Mononuclear cell (primary cell): ENCODE data around the gene SMPX. TPM values are rescaled to one million over a fixed set of nuclear protein-coding genes. Genes with fewer than 3 reads are reported as not detected.

Source experiments
- H3K27me3 ChIP-seq: 2 replicates; pipeline ENCODE4 v1.6.0; 2011; ENCODE audit warnings: low read length, control low read depth; ENCODE audit not compliant: insufficient read depth
- H3K4me1 ChIP-seq: 2 replicates; pipeline ENCODE4 v1.5.1; 2011; ENCODE audit warnings: mild to moderate bottlenecking, low read length, control low read depth; ENCODE audit not compliant: insufficient read depth
- H3K4me3 ChIP-seq: 2 replicates; pipeline ENCODE4 v1.5.1; 2011; ENCODE audit warnings: mild to moderate bottlenecking, low read length, moderate library complexity
- H3K9me3 ChIP-seq: 2 replicates; pipeline ENCODE4 v1.5.1; 2011; ENCODE audit warnings: low read depth, mild to moderate bottlenecking, control low read depth, low read length
- total RNA-seq: library from RNA; depleted of rRNA; stranded (reverse); fragments of >200 nt; gene quantifications from one replicate; pipeline ENCODE4 v1.2.3, GENCODE V29; 2012

SMPX gene
- total RNA-seq, 1 donor, result not detected

DNA sequence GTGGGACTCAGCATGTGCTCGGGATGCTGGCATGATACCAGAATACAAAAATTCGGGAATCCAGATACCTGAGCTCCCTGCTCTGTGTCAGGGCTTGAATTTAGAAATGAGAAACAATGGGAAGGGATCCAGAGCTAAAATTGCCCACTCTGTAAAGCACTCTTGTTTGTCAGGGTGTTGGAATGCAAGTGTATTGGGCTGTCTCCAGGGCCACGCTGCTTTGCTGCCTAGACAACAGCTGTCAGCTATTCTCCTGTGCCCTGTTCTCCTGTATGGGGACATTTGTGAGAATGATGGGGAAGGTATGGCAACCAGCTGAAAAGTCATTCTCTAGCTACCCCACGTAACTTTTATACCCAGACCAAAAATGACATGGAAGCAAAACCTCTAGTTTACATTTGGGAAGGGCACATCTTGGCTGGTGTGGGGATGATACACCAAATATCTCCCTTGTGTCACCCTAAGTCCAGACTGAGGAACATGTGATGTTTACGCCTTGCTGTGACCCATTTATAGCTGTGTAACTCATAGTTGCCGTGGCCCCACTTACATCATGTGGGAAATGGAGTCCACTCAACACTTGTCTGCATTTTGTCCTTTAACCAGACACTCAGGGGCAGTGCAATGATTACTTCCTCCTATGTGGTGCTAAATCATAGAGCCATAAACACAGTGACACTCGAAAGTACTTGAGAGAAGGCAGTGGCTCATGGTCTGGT, 46.6 kb downstream of the SMPX start:
- Histone ChIP-seq H3K27me3 (no peaks in the 10 kb centered on the region), H3K4me3 (no peak overlapping the region), H3K4me1 (no peaks in the 10 kb centered on the region), H3K9me3 (no peaks in the 10 kb centered on the region)

DNA sequence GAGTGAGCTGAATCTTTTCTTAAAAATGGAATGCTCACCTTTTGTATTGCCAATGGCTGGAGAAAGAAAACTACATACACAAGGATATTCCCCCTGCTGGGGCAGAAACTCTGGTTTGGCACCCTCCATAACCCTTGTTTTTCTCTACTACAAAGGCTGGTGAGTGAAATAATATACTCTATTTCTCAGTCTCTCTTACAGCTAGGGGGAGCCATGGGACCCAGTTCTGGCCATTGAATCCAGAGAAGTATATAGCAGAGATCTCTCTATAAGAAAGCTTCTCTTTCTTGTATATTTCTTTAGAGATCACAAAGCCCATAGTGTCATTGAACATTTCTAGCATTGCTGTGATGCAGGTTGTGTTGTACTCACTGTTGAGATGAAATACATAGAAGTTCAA, 49.8 kb downstream of the SMPX start:
- H3K4me3 ChIP-seq, result no peak overlapping the region
- H3K9me3 ChIP-seq, result no peaks in the 10 kb centered on the region
- no peaks in the 10 kb centered on the region for H3K4me1 ChIP-seq
- H3K27me3 ChIP-seq, result no peaks in the 10 kb centered on the region

DNA sequence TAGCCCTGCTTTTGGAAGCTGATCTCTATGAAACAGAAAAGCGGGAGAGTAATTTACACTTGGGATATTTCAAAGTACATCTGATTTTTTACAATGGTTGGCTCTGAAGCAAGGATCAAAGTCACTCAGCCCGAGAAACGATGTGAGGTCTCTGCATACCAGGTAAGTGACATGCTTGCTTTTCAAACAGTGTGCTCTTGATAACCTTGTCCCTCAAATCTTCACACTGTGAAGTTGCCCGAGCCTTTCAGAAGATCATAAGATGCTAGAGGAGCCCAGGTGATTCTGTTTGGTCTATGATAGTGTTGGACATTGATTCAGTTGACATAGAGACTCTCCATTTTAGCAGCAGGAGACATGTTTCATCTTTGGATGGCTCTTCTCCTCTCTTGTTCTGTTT, 52.7 kb downstream of the SMPX start:
- Histone ChIP-seq H3K27me3 (no peaks in the 10 kb centered on the region), H3K9me3 (no peaks in the 10 kb centered on the region)

DNA sequence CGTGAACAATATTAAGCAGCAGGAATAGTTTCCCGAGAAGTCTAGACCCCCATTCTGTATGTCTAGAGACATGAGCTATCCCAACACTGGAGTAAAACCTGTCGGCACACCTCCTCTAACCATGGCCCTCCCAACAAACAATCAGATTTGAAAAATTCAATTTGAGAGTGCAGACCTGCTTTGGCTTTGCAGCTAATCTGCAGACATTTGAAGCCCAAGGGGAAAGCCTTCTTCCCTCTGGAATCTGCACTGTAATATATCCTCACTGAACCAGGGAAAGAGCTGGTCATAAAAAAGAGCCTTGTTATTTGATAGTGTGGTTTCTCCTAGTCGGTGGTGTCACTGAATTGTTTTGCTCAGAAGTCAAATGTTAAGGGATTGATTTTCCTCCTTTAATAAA, 55.2 kb downstream of the SMPX start:
- Histone ChIP-seq H3K9me3 (no peaks in the 10 kb centered on the region), H3K4me1 (no peaks in the 10 kb centered on the region), H3K4me3 (no peak overlapping the region), H3K27me3 (no peaks in the 10 kb centered on the region)

More for the DNA sequence above, 52.7 kb downstream of the SMPX start:
- no peak overlapping the region for H3K4me3 ChIP-seq
- no peaks in the 10 kb centered on the region for H3K4me1 ChIP-seq

DNA sequence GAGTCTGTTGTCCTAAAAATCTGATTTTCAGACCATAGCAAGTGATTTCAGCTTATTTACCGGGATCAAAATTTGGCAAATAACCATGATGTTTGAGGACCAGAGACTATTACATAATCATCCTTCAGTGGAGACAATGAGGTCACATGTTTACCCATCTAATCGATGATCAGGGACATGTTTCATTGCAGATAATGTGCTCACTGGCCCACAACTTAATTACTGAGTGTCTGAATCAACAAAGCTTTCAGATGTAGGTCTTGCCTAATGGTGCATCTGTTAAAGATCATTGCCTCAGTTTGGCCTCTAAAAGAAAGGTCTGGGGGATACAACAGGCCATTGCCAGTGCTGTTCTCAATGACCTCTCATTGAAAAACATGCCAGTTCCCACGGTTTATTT, 56.9 kb downstream of the SMPX start:
- no peaks in the 10 kb centered on the region for H3K4me1 ChIP-seq
- no peaks in the 10 kb centered on the region for H3K27me3 ChIP-seq
- no peak overlapping the region for H3K4me3 ChIP-seq
- H3K9me3 ChIP-seq, result no peaks in the 10 kb centered on the region

DNA sequence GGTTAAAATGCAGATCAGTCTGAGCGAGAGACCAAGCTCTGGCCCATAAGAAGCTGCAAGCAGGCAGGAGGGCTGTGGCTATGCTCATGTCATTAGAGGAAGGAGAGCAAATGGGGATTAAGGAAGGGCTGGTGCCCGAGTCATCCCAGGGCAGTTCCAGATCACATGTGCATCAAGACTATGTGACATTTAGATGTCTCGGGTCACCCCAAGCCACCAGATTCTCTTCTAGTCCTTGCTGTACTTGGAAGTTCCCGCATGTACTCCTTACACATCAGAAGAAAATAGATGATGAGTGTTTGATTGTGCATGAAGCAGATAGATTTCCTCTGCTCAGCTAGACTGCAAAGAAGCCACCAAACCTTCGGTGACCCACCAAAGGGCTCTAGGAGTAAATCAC, 57.6 kb downstream of the SMPX start:
- no peak overlapping the region for H3K4me3 ChIP-seq
- no peaks in the 10 kb centered on the region for H3K9me3 ChIP-seq
- H3K27me3 ChIP-seq, result no peaks in the 10 kb centered on the region
- no peaks in the 10 kb centered on the region for H3K4me1 ChIP-seq

DNA sequence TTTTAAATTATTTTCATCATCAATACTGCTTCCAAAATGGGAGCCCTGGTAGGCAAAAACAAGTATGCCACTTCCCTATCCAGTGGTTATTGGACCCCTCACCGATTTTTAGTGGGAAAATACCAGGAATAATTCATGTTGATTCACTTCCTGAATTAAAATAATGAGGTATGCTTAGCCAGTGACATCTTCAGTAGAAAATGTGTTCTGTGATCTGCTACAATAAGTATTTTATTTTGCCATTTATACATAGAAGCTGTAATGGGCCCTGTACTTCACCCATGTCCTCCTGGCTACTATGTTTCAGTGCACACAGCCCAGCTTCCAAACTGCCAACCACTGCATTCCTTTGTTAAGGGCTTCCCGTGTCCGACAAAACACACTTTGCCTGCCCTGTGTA, 58.8 kb downstream of the SMPX start:
- no peaks in the 10 kb centered on the region for H3K4me1 ChIP-seq
- no peaks in the 10 kb centered on the region for H3K9me3 ChIP-seq
- H3K4me3 ChIP-seq, result no peak overlapping the region
- no peaks in the 10 kb centered on the region for H3K27me3 ChIP-seq

DNA sequence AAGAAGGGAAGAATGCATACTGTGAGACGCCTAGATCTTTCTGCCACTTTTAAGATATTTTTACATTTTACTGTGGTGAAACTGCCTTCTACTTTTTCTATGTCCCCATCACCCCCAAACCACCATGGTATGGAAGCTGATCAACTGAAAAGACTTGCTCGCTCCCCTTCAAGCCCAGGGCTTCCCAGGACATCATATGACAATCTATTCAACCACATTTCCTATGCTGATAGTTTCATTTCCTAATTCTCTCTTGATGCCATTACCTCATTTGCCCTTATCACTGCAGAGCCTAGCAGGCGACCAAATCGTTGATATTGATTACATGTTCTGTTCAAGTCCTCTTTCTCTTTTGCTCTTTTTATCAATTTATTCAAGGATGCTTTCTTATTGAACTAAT, 59.6 kb downstream of the SMPX start:
- Histone ChIP-seq H3K4me1 (no peaks in the 10 kb centered on the region), H3K4me3 (no peak overlapping the region), H3K9me3 (no peaks in the 10 kb centered on the region), H3K27me3 (no peaks in the 10 kb centered on the region)

DNA sequence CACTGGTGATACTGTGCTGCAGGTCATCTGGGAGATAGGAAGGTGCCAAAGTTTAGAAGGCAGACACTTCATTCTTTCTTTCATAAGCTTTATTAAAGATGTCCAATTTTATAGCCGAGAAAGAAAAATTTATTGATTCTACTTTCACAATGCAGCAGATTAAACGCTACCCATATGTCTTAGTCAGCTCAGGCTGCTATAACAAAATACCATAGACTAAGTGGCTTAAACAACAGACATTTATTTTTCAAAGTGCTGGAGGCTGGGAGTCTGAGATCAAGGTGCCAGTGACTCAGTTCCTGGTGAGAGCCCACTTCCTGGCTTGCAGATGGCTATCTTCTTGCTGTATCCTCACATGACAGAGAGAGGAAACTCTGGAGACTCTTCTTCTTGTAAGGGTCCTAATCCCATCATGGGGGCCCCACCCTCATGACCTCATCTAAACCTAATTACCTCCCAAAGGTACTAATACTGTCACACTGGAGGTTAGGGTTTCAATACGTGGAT, 66.4 kb downstream of the SMPX start:
- H3K4me1 ChIP-seq, result no peaks in the 10 kb centered on the region
- no peaks in the 10 kb centered on the region for H3K27me3 ChIP-seq
- no peaks in the 10 kb centered on the region for H3K9me3 ChIP-seq
- H3K4me3 ChIP-seq, result no peak overlapping the region

DNA sequence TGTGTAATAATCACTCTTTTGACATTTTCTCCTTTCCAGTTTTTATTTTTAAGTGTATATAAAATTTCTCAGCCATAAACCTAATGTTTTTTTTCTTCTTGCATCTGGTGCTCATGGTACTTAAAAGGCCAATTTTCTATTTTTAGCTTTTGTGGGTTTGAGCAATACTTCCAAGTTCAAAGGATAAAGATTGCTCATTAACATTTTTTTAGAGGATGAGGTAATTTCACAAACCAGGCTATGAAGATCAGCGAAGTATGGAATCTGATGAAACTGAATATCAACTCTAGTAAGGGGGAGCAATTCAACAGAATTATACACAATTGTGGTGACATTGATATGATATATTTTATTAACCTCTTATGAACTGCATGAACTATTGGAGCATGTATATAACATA, 74.0 kb downstream of the SMPX start:
- H3K27me3 ChIP-seq, result no peaks in the 10 kb centered on the region
- no peaks in the 10 kb centered on the region for H3K4me1 ChIP-seq
- H3K4me3 ChIP-seq, result no peak overlapping the region
- no peaks in the 10 kb centered on the region for H3K9me3 ChIP-seq

DNA sequence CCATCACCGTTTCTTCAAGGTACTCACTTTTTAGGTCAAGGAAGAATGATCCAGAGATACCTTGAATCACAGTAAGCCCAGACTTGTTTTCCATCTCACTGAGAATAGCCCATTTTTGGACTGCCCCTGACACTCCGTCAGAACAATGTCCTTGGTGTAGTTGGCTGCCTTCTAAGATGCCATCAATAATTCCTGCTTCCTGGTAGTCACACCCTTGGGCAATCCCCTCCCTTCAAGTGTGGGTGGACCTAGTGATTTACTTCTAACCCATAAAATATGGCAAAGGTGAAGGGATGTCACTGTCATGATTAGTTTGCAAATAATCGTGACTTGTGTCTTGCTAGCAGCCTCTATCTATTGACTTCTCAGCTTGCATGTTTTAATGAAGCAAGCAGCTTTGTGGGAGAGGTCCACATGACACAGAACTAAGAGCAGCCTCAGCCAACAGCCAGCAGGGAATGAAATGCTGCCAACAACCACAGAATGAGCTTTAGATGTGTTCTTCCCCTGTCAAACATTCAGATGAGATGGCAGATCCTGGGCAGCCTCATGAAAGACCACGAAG, 79.8 kb downstream of the SMPX start:
- no peak overlapping the region for H3K4me3 ChIP-seq
- H3K9me3 ChIP-seq, result no peaks in the 10 kb centered on the region
- H3K4me1 ChIP-seq, result no peaks in the 10 kb centered on the region
- no peaks in the 10 kb centered on the region for H3K27me3 ChIP-seq

DNA sequence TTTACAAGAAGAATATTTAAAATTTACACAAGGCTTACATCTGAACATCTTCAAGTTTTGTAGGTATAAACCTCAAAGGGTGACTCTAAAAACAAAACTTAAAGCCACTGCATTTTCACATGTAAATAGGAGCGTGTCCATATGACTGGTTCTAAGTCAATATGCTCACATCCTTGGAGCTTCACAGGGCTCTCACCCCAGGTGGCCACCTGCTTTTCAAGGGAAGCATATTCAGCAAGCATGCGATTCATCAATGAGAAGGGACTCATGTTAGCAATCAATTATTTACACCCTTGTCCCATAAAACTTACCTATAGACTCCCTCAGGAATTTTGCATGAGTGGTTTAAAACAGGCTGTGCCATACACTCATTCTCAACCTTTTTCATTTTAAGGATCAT, 82.0 kb downstream of the SMPX start:
- Histone ChIP-seq H3K9me3 (no peaks in the 10 kb centered on the region), H3K4me1 (no peaks in the 10 kb centered on the region), H3K4me3 (no peak overlapping the region), H3K27me3 (no peaks in the 10 kb centered on the region)

DNA sequence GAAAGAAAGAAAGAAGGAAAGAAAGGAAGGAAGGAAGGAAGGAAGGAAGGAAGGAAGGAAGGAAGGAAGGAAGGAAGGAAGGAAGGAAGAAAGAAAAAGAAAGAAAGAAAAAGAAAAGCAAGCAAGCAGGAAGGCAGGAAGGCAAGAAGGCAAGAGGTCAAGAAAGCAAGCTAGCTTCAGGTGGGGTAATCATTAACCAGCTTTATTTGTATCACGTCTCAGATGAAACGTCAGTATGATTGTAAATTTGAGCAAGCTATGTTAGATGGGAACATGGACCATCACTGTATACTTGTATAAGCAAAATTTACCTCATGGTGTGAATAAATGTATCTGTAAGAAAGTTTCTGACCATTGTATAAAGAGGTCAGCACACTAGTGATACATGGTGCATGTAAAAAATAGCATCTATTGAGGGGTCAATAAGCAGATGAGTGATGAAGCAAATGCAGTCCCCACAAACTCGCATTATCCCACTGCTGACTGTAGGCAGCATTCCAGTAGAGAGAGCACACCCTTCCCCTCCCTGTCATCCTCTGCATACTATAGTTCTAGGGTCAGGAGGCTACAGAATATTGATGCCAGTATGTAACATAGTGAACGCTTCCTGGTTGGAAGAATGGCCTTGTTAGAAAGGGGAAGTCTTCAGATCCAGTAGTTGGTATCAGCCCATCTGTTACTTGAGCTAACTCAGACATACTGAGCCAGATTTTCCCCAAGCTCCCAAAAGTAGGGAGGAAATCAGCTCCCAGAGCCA, 83.3 kb downstream of the SMPX start:
- H3K27me3 ChIP-seq, result no peaks in the 10 kb centered on the region
- H3K4me3 ChIP-seq, result no peak overlapping the region
- H3K9me3 ChIP-seq, result no peaks in the 10 kb centered on the region
- no peaks in the 10 kb centered on the region for H3K4me1 ChIP-seq

DNA sequence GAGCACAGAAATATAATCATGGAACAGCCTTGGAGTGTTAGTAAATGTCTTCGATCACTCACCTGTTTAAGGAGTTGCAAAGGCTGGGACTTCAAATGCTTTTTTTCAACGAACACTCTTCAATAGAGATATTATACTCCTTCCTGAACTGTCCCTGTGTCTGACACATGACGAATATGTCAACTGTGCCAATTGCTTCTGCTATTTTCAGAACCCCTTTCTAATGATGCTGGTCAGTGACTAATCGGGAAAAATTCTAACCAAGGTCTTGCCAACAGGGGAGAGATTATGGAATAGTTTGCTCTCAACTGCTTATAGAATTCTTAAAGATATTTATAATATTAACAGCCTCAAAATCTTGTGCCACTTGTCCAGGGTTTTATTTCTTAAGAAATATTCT, 91.2 kb downstream of the SMPX start:
- Histone ChIP-seq H3K27me3 (no peaks in the 10 kb centered on the region), H3K9me3 (no peaks in the 10 kb centered on the region)

DNA sequence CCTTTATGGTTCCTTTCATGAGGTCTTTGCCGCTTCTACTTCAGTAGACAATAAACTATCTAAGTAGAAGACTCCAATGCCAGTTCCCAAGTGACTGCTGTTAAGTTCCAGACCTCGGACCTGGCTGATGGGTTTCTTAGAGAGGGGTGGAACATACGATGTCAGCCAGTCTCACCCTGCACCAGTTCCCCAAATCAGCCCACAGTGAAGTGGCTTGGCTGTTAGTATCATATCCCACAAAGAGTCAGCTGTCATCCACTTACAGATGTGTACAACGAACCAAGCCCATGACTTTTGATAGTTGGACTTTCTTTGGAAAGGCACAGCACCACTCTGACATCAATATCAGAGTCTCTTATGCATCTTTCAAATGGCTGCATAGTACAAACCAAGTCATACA, 91.7 kb downstream of the SMPX start:
- Histone ChIP-seq H3K27me3 (no peaks in the 10 kb centered on the region), H3K9me3 (no peaks in the 10 kb centered on the region), H3K4me1 (no peaks in the 10 kb centered on the region), H3K4me3 (no peak overlapping the region)

More for the DNA sequence above, 91.2 kb downstream of the SMPX start:
- no peaks in the 10 kb centered on the region for H3K4me1 ChIP-seq
- no peak overlapping the region for H3K4me3 ChIP-seq
